CD8-positive, alpha-beta memory T cell (primary cell): ENCODE data around the gene TMC4. TPM values are rescaled to one million over a fixed set of nuclear protein-coding genes. Genes with fewer than 3 reads are reported as not detected.

Experiments
- CTCF ChIA-PET: fragments of 350-600 bp; sonication (Branson Sonifier 250); formaldehyde crosslinking; loops from one replicate; lab custom pipeline; 2021; ENCODE audit warnings: antibody characterized with exemption; lab: Charles Lee
- POLR2A ChIA-PET: fragments of 350-600 bp; sonication (Branson Sonifier 250); formaldehyde crosslinking; loops from one replicate; lab custom pipeline; 2021; ENCODE audit warnings: antibody characterized with exemption; lab: Charles Lee
- DNase-seq, 5 donors: peaks; one replicate each; pipeline versions ENCODE4 v3.0.0 to v3.0.0-alpha.2; 2020 to 2022; ENCODE audit warnings: mixed read lengths in 1 of 5
- H3K27ac ChIP-seq: one replicate; pipeline ENCODE4 v1.7.0; 2013; ENCODE audit warnings: low read depth, mild to moderate bottlenecking, low read length, moderate library complexity
- H3K27me3 ChIP-seq: 2 replicates; pipeline ENCODE4 v1.7.0; 2013; ENCODE audit warnings: low read length, mild to moderate bottlenecking; ENCODE audit not compliant: insufficient read depth, poor library complexity, severe bottlenecking
- H3K36me3 ChIP-seq: 2 replicates; pipeline ENCODE4 v1.7.0; 2013; ENCODE audit warnings: mild to moderate bottlenecking, low read length, moderate library complexity; ENCODE audit not compliant: insufficient read depth
- H3K4me1 ChIP-seq: 2 replicates; pipeline ENCODE4 v1.7.0; 2013; ENCODE audit warnings: mild to moderate bottlenecking, low read length, moderate library complexity; ENCODE audit not compliant: insufficient read depth
- H3K4me3 ChIP-seq: 2 replicates; pipeline ENCODE4 v1.7.0; 2013; ENCODE audit warnings: mild to moderate bottlenecking, low read length
- H3K9me3 ChIP-seq: 2 replicates; pipeline ENCODE4 v1.7.0; 2013; ENCODE audit warnings: mild to moderate bottlenecking, low read length
- H3K27ac Mint-ChIP-seq, 8 donors: one replicate each; pipeline ENCODE4 v1.8.0; 2020 to 2021; ENCODE audit warnings: mixed read lengths in 8 of 8, mild to moderate bottlenecking in 6 of 8, inconsistent platforms in 3 of 8, moderate library complexity in 3 of 8
- H3K27me3 Mint-ChIP-seq, 2 donors: one replicate each; pipeline ENCODE4 v1.8.0; 2020 to 2021; ENCODE audit warnings: mixed read lengths in 2 of 2, mild to moderate bottlenecking in 1 of 2, moderate library complexity in 1 of 2
- H3K36me3 Mint-ChIP-seq, 3 donors: one replicate each; pipeline ENCODE4 v1.8.0; 2020 to 2021; ENCODE audit warnings: mixed read lengths in 3 of 3, inconsistent platforms in 1 of 3, mild to moderate bottlenecking in 1 of 3
- H3K4me1 Mint-ChIP-seq, 3 donors: one replicate each; pipeline ENCODE4 v1.8.0; 2020 to 2021; ENCODE audit warnings: mixed read lengths in 3 of 3, inconsistent platforms in 1 of 3, mild to moderate bottlenecking in 1 of 3
- H3K4me3 Mint-ChIP-seq, 7 donors: one replicate each; pipeline ENCODE4 v1.8.0; 2020 to 2021; ENCODE audit warnings: mixed read lengths in 7 of 7, mild to moderate bottlenecking in 6 of 7, moderate library complexity in 4 of 7, inconsistent platforms in 2 of 7
- H3K9me3 Mint-ChIP-seq, 5 donors: one replicate each; pipeline ENCODE4 v1.8.0; 2020 to 2022; ENCODE audit warnings: mixed read lengths in 5 of 5, mild to moderate bottlenecking in 3 of 5, moderate library complexity in 2 of 5, inconsistent platforms in 1 of 5
- polyA plus RNA-seq: library from polyadenylated mRNA; unstranded; fragments of 300-500 nt; fragmentation: Illumina TruSeq; gene quantifications from one replicate; pipeline ENCODE4 v1.2.3, GENCODE V29; 2021
- total RNA-seq, 2 experiments: library from RNA; stranded (reverse); gene quantifications; one replicate each; pipeline ENCODE4 v1.2.3, GENCODE V29; 2021

The TMC4 gene
- total and polyA plus RNA-seq, 3 experiments from 2014 or later, result 0.18 to 0.38 TPM; not detected in 1

DNA sequence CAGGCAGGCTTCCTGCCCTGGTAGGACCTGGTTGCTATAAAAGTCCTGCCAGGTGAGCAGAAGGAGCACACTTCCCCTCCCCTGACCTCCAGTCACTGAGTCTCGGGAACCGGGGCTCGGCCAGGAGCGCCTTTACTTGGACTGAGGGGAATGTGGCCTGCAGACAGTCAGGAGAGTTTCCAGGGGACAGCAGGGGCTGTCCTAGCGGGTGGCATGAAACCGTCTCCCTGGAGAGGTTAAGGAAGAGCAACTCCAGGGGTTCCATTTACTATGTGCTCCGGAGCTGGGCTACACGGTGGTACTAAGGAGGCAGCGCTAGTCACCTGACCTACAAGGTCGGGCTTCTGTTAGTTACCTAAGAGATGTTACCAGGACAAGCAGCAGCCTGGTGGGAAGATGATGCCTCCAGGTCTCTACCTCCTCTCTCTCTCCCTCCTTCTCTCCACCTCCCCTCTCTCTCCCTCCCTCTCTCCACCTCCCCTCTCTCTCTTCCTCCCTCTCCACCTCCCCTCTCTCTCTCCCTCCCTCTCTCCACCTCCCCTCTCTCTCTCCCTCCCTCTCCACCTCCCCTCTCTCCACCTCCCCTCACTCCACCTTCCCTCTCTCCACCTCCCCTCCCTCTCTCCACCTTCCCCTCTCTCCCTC lies 39.5 kb downstream of the TMC4 start:
- Histone ChIP-seq H3K9me3 (no peaks in the 10 kb centered on the region), H3K27me3 (no peaks in the 10 kb centered on the region), H3K4me1 (peaks cover 11% of the 10 kb centered on the region), H3K27ac (no peak overlapping the region), H3K36me3 (no peaks in the 10 kb centered on the region), H3K4me3 (no peak overlapping the region)
- CTCF ChIA-PET, result no interaction called here
- H3K27me3 Mint-ChIP-seq, result peaks cover 0 to 1% of the 10 kb centered on the region in 2 donors
- H3K36me3 Mint-ChIP-seq, result peaks cover 0 to 30% (median 0%) of the 10 kb centered on the region in 3 donors
- H3K4me1 Mint-ChIP-seq, result peaks cover 14 to 18% (median 17%) of the 10 kb centered on the region in 3 donors
- peak overlapping the region in 1 of 7 donors; percentile 44 for H3K4me3 Mint-ChIP-seq
- peak overlapping the region in 1 of 8 donors; percentile 60 for H3K27ac Mint-ChIP-seq
- no peak for DNase-seq
- no peaks in the 10 kb centered on the region for H3K9me3 Mint-ChIP-seq
- POLR2A ChIA-PET, result no interaction called here

DNA sequence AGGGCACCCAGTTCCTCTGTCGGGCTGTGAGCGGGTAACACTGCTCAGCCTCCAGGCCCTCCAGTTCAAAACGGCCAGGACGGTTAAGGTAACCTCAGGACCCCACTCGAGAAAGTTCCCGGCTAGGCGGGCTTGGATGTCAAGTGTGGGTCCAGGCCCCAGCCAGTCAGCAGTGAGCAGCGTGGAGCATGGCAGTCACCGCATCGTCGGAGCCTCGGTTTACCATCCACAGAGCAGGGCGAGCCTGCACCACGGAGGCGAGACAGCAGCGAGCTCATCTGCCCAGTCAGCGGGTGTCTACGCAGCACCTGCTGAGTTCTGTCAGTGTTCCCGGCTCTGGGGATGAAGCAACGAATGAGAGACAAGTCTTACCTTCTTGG lies 43.4 kb downstream of the TMC4 start:
- DNase-seq, result no peak
- Histone ChIP-seq H3K36me3 (peaks cover 8% of the 10 kb centered on the region), H3K27ac (no peak overlapping the region), H3K27me3 (no peaks in the 10 kb centered on the region), H3K9me3 (no peaks in the 10 kb centered on the region), H3K4me3 (no peak overlapping the region), H3K4me1 (no peaks in the 10 kb centered on the region)
- Mint-ChIP-seq H3K36me3 (peaks cover 0 to 59% (median 6%) of the 10 kb centered on the region in 3 donors), H3K4me3 (no peak overlapping the region), H3K27ac (no peak overlapping the region), H3K27me3 (no peaks in the 10 kb centered on the region), H3K4me1 (peaks cover 2 to 4% (median 3%) of the 10 kb centered on the region in 3 donors), H3K9me3 (no peaks in the 10 kb centered on the region)
- CTCF ChIA-PET, result no interaction called here
- POLR2A ChIA-PET, result no interaction called here

- H3K27me3 Mint-ChIP-seq, result no peaks in the 10 kb centered on the region
- no peak overlapping the region for H3K4me3 Mint-ChIP-seq
- no peaks in the 10 kb centered on the region for H3K27me3 ChIP-seq
- no peak overlapping the region for H3K4me3 ChIP-seq
- ChIA-PET POLR2A (no interaction called here), CTCF (no interaction called here)
- H3K27ac Mint-ChIP-seq, result no peak overlapping the region
- peaks cover 12% of the 10 kb centered on the region for H3K36me3 ChIP-seq
- no peaks in the 10 kb centered on the region for H3K4me1 ChIP-seq
- no peaks in the 10 kb centered on the region for H3K9me3 ChIP-seq
- no peak for DNase-seq
- peaks cover 0 to 65% (median 6%) of the 10 kb centered on the region in 3 donors for H3K36me3 Mint-ChIP-seq
- no peaks in the 10 kb centered on the region for H3K4me1 Mint-ChIP-seq
- H3K27ac ChIP-seq, result no peak overlapping the region
- H3K9me3 Mint-ChIP-seq, result no peaks in the 10 kb centered on the region
Observed at GRCh38 chr19:54128796-54129616, 44.0 kb downstream of the TMC4 start.

DNA sequence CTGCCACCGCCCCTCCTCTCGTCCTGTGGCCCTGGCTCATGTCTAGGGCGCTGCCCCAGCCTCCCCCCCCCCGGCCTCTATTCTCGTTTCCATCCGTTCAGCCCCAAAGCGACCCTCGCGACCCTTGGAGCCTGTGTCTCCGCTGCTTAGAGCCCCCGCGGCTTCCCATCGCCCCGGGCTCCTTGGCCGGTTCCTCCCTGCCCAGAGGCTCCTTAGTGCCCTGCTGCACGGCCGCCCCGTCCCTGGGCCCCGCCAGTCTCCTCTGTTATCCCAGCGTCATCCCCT lies 44.6 kb downstream of the TMC4 start:
- Mint-ChIP-seq H3K36me3 (peaks cover 0 to 71% (median 6%) of the 10 kb centered on the region in 3 donors), H3K9me3 (no peaks in the 10 kb centered on the region), H3K27me3 (no peaks in the 10 kb centered on the region), H3K27ac (peak overlapping the region in 1 of 8 donors; percentile 86), H3K4me1 (no peaks in the 10 kb centered on the region), H3K4me3 (no peak overlapping the region)
- Histone ChIP-seq H3K4me1 (no peaks in the 10 kb centered on the region), H3K27ac (no peak overlapping the region), H3K36me3 (peaks cover 18% of the 10 kb centered on the region), H3K9me3 (no peaks in the 10 kb centered on the region), H3K27me3 (no peaks in the 10 kb centered on the region), H3K4me3 (no peak overlapping the region)
- ChIA-PET POLR2A (no interaction called here), CTCF (no interaction called here)
- no peak for DNase-seq

DNA sequence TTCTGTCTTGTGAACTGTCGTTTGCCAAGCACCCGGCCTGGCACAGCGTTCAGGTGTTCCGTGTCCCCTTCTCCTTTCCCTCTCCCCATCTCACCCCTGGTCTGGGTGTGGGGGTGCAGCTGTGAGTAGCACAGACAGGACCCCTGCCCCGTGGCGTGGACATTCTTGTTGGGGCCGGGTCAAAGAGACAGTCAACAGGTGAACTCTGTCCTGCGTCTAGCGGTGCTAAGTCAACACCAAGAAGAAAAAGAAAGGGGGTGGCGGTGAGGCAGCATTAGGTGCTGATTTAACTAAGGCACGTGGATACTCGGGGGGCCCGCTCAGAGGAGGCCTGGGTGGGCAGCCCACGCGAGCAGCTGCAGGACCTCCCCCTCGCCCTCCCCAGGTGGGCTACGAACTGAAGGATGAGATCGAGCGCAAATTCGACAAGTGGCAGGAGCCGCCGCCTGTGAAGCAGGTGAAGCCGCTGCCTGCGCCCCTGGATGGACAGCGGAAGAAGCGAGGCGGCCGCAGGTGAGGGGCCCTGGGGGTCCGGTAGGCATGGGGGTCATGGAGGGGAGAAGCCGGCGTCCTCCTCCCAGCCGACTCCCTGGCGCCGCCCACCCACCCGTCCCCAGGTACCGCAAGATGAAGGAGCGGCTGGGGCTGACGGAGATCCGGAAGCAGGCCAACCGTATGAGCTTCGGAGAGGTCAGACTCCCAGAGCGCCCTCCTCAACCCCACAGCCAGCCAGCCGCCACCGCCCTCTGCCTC lies 45.1 kb downstream of the TMC4 start:
- H3K36me3 Mint-ChIP-seq, result peaks cover 0 to 76% (median 9%) of the 10 kb centered on the region in 3 donors
- no peaks in the 10 kb centered on the region for H3K27me3 Mint-ChIP-seq
- peak overlapping the region in 1 of 8 donors; percentile 86 for H3K27ac Mint-ChIP-seq
- H3K4me1 Mint-ChIP-seq, result no peaks in the 10 kb centered on the region
- no peak overlapping the region for H3K27ac ChIP-seq
- peaks cover 18% of the 10 kb centered on the region for H3K36me3 ChIP-seq
- POLR2A ChIA-PET, result interaction anchor here (1.0 kb wide), 1 partner anchor 9 kb away, joined by 4 read pairs; the partner anchor contains the start of gene CNOT3
- no peak for DNase-seq
- CTCF ChIA-PET, result no interaction called here
- no peak overlapping the region for H3K4me3 ChIP-seq
- no peaks in the 10 kb centered on the region for H3K9me3 Mint-ChIP-seq
- no peak overlapping the region for H3K4me3 Mint-ChIP-seq
- H3K27me3 ChIP-seq, result no peaks in the 10 kb centered on the region
- H3K9me3 ChIP-seq, result no peaks in the 10 kb centered on the region
- no peaks in the 10 kb centered on the region for H3K4me1 ChIP-seq

DNA sequence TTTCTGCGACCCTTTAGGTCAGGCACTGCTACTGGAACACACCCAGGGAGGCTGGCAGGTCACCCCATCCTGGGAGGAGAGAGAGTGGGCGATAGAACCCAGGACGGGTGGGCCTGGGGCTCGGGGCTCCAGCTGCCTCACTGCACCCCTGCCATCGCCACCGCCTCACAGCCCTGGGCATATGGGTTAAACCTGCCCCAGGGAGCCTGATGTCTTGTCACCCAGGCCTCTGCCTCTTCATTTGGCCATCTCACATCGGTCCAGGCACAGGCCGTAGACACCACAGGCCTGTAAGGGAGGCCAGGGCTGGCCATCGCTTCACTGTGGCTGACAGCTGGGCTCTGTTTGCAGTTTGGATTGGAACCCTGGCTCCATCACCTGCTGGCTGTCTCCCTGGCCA lies 47.2 kb downstream of the TMC4 start:
- peak overlapping the region in 1 of 8 donors; percentile 89 for H3K27ac Mint-ChIP-seq
- no peak for DNase-seq
- no peaks in the 10 kb centered on the region for H3K4me1 Mint-ChIP-seq
- peaks cover 35% of the 10 kb centered on the region for H3K36me3 ChIP-seq
- no peak overlapping the region for H3K4me3 ChIP-seq
- H3K4me3 Mint-ChIP-seq, result no peak overlapping the region
- peaks cover 0 to 83% (median 12%) of the 10 kb centered on the region in 3 donors for H3K36me3 Mint-ChIP-seq
- no peaks in the 10 kb centered on the region for H3K9me3 ChIP-seq
- CTCF ChIA-PET, result no interaction called here
- no peaks in the 10 kb centered on the region for H3K27me3 Mint-ChIP-seq
- no peak overlapping the region for H3K27ac ChIP-seq
- no peaks in the 10 kb centered on the region for H3K9me3 Mint-ChIP-seq
- H3K4me1 ChIP-seq, result no peaks in the 10 kb centered on the region
- H3K27me3 ChIP-seq, result no peaks in the 10 kb centered on the region
- POLR2A ChIA-PET, result no interaction called here

DNA sequence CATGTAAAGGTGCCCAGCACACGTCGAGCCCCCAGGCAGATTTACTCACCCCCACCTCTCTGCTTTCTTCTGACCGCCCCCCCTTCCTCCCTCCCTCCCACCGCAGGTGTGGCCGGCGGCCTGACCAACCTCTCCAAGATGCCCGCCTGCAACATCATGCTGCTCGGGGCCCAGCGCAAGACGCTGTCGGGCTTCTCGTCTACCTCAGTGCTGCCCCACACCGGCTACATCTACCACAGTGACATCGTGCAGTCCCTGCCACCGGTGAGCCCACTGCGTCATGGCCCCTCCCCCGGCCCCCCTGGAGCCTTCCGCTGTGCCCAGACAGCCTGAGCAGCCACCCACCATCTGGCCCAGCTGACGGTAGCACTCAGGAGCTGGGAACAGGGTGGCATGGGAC lies 48.6 kb downstream of the TMC4 start:
- Mint-ChIP-seq H3K4me3 (no peak overlapping the region), H3K9me3 (no peaks in the 10 kb centered on the region), H3K36me3 (peaks cover 0 to 88% (median 17%) of the 10 kb centered on the region in 3 donors), H3K4me1 (no peaks in the 10 kb centered on the region), H3K27me3 (no peaks in the 10 kb centered on the region), H3K27ac (peak overlapping the region in 1 of 8 donors; percentile 36)
- no peak overlapping the region for H3K27ac ChIP-seq
- no peaks in the 10 kb centered on the region for H3K9me3 ChIP-seq
- POLR2A ChIA-PET, result interaction anchor here (0.7 kb wide), 1 partner anchor 76 kb away, joined by 4 read pairs; the partner anchor contains the start of gene RPS9
- no peak overlapping the region for H3K4me3 ChIP-seq
- no peak for DNase-seq
- H3K36me3 ChIP-seq, result peaks cover 47% of the 10 kb centered on the region
- CTCF ChIA-PET, result interaction anchor here (1.0 kb wide), 1 partner anchor 13 kb away, joined by 3 read pairs; no protein-coding TSS in a partner anchor
- no peaks in the 10 kb centered on the region for H3K27me3 ChIP-seq
- no peaks in the 10 kb centered on the region for H3K4me1 ChIP-seq
